ENCODE measurements around the gene SMURF2.
A peak's percentile ranks its signal among the peaks of the same experiment; 100 is the strongest.

Gene SMURF2

DNA sequence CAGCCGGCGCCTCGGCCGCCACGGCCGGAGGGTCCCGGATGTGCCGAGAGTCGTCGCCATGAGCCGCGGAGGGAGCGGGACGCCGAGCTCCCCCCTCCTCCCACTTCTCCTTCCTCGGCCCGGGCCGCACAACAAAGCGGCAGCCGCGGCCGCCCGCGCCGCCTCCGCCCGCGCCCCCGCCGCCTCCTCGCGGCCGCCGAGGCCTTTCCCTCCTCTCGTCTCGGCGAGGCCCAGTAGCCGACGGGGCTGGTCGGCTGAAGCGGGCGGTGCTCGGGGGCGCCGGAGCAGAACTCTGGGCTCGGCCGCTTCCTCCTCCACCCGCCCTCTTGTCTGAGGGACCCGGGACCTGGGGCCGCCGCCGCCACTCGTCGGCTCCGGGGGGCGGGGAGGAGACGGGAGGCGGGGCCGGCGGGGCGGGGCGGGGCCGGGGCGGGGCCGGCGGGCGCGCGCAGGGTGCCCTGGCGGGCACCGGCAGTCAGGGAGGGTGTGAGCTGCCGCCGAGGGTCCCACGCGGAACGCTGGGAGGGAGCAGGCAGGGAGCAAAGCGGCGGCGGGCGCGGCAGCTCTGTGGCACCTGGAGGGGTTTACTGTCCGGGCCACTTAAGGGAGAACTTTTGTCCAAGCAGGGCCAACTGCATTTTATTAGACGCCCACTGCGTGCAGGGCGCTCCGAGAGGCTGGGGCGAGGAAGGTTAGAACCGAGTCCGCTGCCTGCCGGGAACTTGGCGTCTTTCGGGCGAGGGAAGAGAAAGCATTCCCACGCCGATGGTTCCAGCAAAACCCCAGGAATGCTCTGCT is at the start of gene SMURF2:
TSS of gene SMURF2 (minus strand) at position 332 of the 798 bp plus-strand sequence. CDS start 427 bp downstream, outside the sequence.
- DNase-seq, result peak; percentile 51
- in situ Hi-C loops (cut with HindIII; ENCODE audit: low pct_ligation_motif_present, low sequenced_read_pairs), result no loop called here
- Histone ChIP-seq H3K27ac (peak within 1 kb of the TSS; percentile 93), H3K4me3 (ENCODE audit: low read depth, low read length) (peak within 1 kb of the TSS; percentile 78), H3K27me3 (replicated peaks) (no peaks in the 10 kb centered on the region), H3K36me3 (replicated peaks) (peaks cover 7% of the 10 kb centered on the region)
- TF ChIP-seq, protein P1, sequence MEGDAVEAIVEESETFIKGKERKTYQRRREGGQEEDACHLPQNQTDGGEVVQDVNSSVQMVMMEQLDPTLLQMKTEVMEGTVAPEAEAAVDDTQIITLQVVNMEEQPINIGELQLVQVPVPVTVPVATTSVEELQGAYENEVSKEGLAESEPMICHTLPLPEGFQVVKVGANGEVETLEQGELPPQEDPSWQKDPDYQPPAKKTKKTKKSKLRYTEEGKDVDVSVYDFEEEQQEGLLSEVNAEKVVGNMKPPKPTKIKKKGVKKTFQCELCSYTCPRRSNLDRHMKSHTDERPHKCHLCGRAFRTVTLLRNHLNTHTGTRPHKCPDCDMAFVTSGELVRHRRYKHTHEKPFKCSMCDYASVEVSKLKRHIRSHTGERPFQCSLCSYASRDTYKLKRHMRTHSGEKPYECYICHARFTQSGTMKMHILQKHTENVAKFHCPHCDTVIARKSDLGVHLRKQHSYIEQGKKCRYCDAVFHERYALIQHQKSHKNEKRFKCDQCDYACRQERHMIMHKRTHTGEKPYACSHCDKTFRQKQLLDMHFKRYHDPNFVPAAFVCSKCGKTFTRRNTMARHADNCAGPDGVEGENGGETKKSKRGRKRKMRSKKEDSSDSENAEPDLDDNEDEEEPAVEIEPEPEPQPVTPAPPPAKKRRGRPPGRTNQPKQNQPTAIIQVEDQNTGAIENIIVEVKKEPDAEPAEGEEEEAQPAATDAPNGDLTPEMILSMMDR (IDR thresholded peaks at IDR 0.05; ENCODE audit: low read depth, low read length, missing control alignments), result no peak

DNA sequence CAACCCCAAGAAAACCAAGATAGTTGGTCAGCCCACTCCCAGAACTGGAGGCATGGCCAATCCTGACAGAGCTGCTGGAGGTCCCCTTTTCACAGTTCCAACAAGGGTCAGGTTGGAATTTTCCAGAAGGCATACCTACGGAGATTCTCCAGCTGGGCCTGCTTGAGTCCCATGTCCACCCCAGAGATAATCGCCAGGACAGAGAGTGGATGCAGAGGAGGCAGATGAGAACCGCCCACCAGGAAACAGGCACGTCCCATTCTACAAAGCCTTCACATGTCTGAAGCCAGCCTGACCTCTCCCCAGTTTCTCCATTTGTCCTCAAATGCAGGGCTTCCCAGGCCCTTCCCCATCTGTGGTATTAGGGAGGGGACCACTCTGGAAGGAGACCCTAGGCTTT is 47.4 kb upstream of the SMURF2 start:
- no peak for DNase-seq
- in situ Hi-C loops (cut with HindIII; ENCODE audit: low pct_ligation_motif_present, low sequenced_read_pairs), result no loop called here
- H3K27ac ChIP-seq, result peak overlapping the region; percentile 90
- TF ChIP-seq, protein P1 (IDR thresholded peaks at IDR 0.05; ENCODE audit: low read depth, low read length, missing control alignments), result no peak
- H3K36me3 ChIP-seq (replicated peaks), result no peaks in the 10 kb centered on the region
- H3K27me3 ChIP-seq (replicated peaks), result no peaks in the 10 kb centered on the region
- H3K4me3 ChIP-seq (ENCODE audit: low read depth, low read length), result no peak overlapping the region

DNA sequence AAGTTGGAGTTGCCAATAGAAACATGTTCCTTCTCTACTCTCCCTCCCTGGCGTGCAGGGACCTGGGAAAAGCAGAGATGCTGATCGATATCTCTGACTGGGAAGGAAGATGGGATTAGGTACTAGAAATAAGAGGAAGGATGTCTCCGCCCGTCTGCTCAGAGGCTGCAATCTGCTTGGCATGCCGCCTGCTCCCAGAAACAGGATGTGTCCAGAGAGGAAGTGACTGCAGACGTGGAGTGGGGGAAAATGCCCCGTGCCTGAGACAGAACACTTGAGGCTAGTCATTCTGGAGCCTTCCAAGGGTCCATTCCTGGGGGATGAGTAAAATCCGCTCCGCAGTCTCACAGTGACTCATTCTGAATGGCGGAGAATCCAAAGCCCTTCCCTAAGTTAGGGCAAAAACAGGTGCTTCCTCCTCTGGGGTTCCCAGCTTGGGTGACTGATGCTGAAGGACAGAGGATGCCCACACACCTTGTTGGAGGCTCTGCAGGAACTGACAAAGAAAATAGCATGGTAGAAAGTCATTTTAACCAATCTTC is 45.0 kb upstream of the SMURF2 start:
- no peaks in the 10 kb centered on the region for H3K27me3 ChIP-seq (replicated peaks)
- H3K27ac ChIP-seq, result peak overlapping the region; percentile 90
- in situ Hi-C loops (cut with HindIII; ENCODE audit: low pct_ligation_motif_present, low sequenced_read_pairs), result no loop called here
- H3K4me3 ChIP-seq (ENCODE audit: low read depth, low read length), result no peak overlapping the region
- DNase-seq, result peak; percentile 99
- TF ChIP-seq, protein P1 (IDR thresholded peaks at IDR 0.05; ENCODE audit: low read depth, low read length, missing control alignments), result no peak
- no peaks in the 10 kb centered on the region for H3K36me3 ChIP-seq (replicated peaks)

DNA sequence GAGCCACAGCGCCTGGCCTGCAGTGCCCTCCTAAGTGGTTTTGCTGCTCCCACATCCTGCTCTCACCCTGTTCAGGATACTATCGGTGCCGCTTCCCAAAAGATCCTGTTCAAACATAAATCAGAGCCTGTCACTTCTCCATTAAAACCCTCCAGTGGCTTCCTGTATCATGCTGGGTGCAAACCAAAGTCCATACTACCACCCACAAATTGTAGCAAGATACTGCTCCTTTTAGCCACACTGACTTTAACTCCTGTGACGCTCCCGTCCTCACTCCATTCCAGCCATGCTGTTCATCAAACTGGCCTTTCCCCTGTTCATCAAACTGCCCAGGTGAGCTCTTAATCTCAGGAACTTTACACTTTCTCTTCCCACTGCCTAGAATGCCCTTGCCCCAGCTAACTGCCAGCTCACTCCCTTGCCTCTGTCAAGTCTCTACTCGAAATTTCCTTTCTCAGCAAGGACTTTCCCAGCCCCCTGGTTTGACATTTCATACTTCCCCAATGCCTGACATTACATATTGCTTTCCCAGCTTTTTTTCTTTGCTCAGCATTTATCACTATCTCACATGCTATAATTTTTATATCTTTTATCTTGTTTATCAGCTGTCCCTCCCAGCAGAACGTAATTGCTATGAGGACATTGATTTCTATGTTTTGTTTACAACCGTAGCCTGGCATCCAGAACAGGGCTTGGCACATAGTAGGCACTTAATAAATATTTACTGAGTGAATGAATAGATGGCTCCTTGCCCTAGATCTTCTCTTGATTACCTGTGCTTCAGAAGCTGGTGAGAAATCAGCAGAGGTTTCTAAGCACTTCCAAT is 44.3 kb upstream of the SMURF2 start:
- H3K27ac ChIP-seq, result peak overlapping the region; percentile 90
- TF ChIP-seq, protein P1 (IDR thresholded peaks at IDR 0.05; ENCODE audit: low read depth, low read length, missing control alignments), result no peak
- in situ Hi-C loops (cut with HindIII; ENCODE audit: low pct_ligation_motif_present, low sequenced_read_pairs), result no loop called here
- H3K27me3 ChIP-seq (replicated peaks), result no peaks in the 10 kb centered on the region
- DNase-seq, result no peak
- H3K4me3 ChIP-seq (ENCODE audit: low read depth, low read length), result no peak overlapping the region
- no peaks in the 10 kb centered on the region for H3K36me3 ChIP-seq (replicated peaks)

DNA sequence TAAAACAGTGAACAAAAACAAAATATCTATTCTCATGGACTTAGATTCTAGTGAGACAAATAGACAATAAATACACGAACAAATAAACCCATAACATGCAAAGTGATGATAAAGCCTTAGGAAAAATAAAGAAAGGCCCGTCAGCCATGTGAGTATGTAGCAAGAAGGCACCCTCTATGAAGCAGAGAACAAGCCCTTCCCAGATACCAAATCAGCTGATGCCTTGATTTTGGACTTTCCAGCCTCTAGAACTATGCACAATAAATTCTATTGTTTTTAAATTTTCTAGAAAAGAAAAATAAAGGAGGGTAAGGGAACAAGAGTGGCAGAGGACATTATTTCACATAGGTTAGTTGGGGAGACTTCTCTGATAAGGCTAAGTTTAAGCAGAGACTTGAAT is 40.7 kb upstream of the SMURF2 start:
- Histone ChIP-seq H3K27ac (no peak overlapping the region), H3K4me3 (ENCODE audit: low read depth, low read length) (no peak overlapping the region), H3K36me3 (replicated peaks) (no peaks in the 10 kb centered on the region), H3K27me3 (replicated peaks) (no peaks in the 10 kb centered on the region)
- in situ Hi-C loops (cut with HindIII; ENCODE audit: low pct_ligation_motif_present, low sequenced_read_pairs), result no loop called here
- DNase-seq, result no peak
- TF ChIP-seq, protein P1 (IDR thresholded peaks at IDR 0.05; ENCODE audit: low read depth, low read length, missing control alignments), result no peak
